ENCODE data around the gene LRIG2.

Gene LRIG2

GRCh38 chr1:113123737-113124136 is 50.7 kb downstream of the LRIG2 start:
- H3K4me1 ChIP-seq (ENCODE audit: control insufficient read depth in 5 of 5, insufficient read depth in 5 of 5, low read length in 5 of 5) = peaks cover 0 to 12% (median 4%) of the 10 kb centered on the region in 5 donors
- H3K27ac ChIP-seq (ENCODE audit: low read depth, low read length) = no peak overlapping the region
- no peaks in the 10 kb centered on the region for H3K27me3 ChIP-seq (ENCODE audit: control insufficient read depth in 5 of 5, insufficient read depth in 4 of 5, low read length in 5 of 5)
- H3K36me3 ChIP-seq (ENCODE audit: control insufficient read depth in 5 of 5, insufficient read depth in 5 of 5, low read length in 5 of 5) = peaks cover 45 to 83% (median 55%) of the 10 kb centered on the region in 5 donors
- H3K4me3 ChIP-seq (ENCODE audit: low read depth in 1 of 5, low read length in 5 of 5) = no peak overlapping the region
- H3K9me3 ChIP-seq (ENCODE audit: control insufficient read depth in 5 of 5, low read length in 5 of 5) = no peaks in the 10 kb centered on the region
- no peak overlapping the region for H3K9ac ChIP-seq (ENCODE audit: low read length in 5 of 5)

GRCh38 chr1:113124366-113124765 is 51.4 kb downstream of the LRIG2 start:
- H3K27me3 ChIP-seq (ENCODE audit: control insufficient read depth in 5 of 5, insufficient read depth in 4 of 5, low read length in 5 of 5) = no peaks in the 10 kb centered on the region
- H3K9ac ChIP-seq (ENCODE audit: low read length in 5 of 5) = no peak overlapping the region
- no peak overlapping the region for H3K4me3 ChIP-seq (ENCODE audit: low read depth in 1 of 5, low read length in 5 of 5)
- no peaks in the 10 kb centered on the region for H3K9me3 ChIP-seq (ENCODE audit: control insufficient read depth in 5 of 5, low read length in 5 of 5)
- no peak overlapping the region for H3K27ac ChIP-seq (ENCODE audit: low read depth, low read length)
- H3K4me1 ChIP-seq (ENCODE audit: control insufficient read depth in 5 of 5, insufficient read depth in 5 of 5, low read length in 5 of 5) = peaks cover 0 to 12% (median 4%) of the 10 kb centered on the region in 5 donors
- H3K36me3 ChIP-seq (ENCODE audit: control insufficient read depth in 5 of 5, insufficient read depth in 5 of 5, low read length in 5 of 5) = peaks cover 42 to 77% (median 48%) of the 10 kb centered on the region in 5 donors

DNA sequence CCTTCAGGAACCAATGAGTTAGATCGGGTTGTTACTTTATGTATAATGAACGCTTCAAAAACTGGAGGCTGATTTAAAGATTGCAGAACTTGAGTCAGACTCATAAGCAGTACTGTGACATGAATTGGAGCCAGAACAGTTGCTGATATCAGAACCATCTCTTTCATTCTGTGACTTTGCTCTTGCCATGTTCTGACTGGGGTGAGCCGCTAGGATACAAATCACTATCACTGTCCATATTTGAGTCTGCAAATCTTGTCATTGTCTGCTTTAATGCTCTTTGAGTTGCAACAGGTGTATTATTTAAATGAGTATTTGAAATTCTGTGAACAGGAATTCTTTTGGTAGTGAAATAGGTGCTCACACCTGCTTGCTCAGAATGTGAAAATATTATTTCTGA is 52.5 kb downstream of the LRIG2 start:
- H3K4me3 ChIP-seq (ENCODE audit: low read depth in 1 of 5, low read length in 5 of 5) = no peak overlapping the region
- no peak overlapping the region for H3K27ac ChIP-seq (ENCODE audit: low read depth, low read length)
- no peaks in the 10 kb centered on the region for H3K9me3 ChIP-seq (ENCODE audit: control insufficient read depth in 5 of 5, low read length in 5 of 5)
- no peak overlapping the region for H3K9ac ChIP-seq (ENCODE audit: low read length in 5 of 5)
- H3K4me1 ChIP-seq (ENCODE audit: control insufficient read depth in 5 of 5, insufficient read depth in 5 of 5, low read length in 5 of 5) = peaks cover 0 to 12% (median 4%) of the 10 kb centered on the region in 5 donors
- H3K27me3 ChIP-seq (ENCODE audit: control insufficient read depth in 5 of 5, insufficient read depth in 4 of 5, low read length in 5 of 5) = no peaks in the 10 kb centered on the region
- peaks cover 42 to 66% (median 45%) of the 10 kb centered on the region in 5 donors for H3K36me3 ChIP-seq (ENCODE audit: control insufficient read depth in 5 of 5, insufficient read depth in 5 of 5, low read length in 5 of 5)

DNA sequence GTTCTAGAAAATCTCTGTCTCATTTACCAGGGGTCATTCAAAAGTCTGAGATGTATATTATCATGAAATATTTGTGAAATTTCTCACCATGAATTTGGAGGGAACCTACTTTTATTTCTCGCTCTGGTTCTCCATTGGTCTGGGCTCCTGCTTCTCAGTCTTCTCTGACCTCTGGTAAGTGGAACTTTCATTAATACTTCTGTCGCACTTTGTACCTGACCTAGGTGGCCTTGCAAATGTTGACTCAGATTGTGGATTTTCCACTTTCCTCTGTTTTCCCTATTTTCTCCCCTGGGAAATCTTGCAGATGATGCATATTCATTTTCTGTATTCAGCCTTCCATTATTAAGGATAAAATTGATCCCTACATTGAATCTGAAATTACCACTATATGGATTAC is 53.2 kb downstream of the LRIG2 start:
- Histone ChIP-seq H3K4me3 (ENCODE audit: low read depth in 1 of 5, low read length in 5 of 5) (no peak overlapping the region), H3K4me1 (ENCODE audit: control insufficient read depth in 5 of 5, insufficient read depth in 5 of 5, low read length in 5 of 5) (peaks cover 0 to 12% (median 4%) of the 10 kb centered on the region in 5 donors), H3K9me3 (ENCODE audit: control insufficient read depth in 5 of 5, low read length in 5 of 5) (no peaks in the 10 kb centered on the region), H3K36me3 (ENCODE audit: control insufficient read depth in 5 of 5, insufficient read depth in 5 of 5, low read length in 5 of 5) (peaks cover 36 to 59% (median 42%) of the 10 kb centered on the region in 5 donors), H3K9ac (ENCODE audit: low read length in 5 of 5) (no peak overlapping the region), H3K27ac (ENCODE audit: low read depth, low read length) (no peak overlapping the region), H3K27me3 (ENCODE audit: control insufficient read depth in 5 of 5, insufficient read depth in 4 of 5, low read length in 5 of 5) (no peaks in the 10 kb centered on the region)

GRCh38 chr1:113128116-113128515 is 55.1 kb downstream of the LRIG2 start:
- Histone ChIP-seq H3K27me3 (ENCODE audit: control insufficient read depth in 5 of 5, insufficient read depth in 4 of 5, low read length in 5 of 5) (no peaks in the 10 kb centered on the region), H3K4me3 (ENCODE audit: low read depth in 1 of 5, low read length in 5 of 5) (no peak overlapping the region), H3K4me1 (ENCODE audit: control insufficient read depth in 5 of 5, insufficient read depth in 5 of 5, low read length in 5 of 5) (peaks cover 0 to 15% (median 4%) of the 10 kb centered on the region in 5 donors), H3K36me3 (ENCODE audit: control insufficient read depth in 5 of 5, insufficient read depth in 5 of 5, low read length in 5 of 5) (peaks cover 25 to 42% (median 35%) of the 10 kb centered on the region in 5 donors), H3K9ac (ENCODE audit: low read length in 5 of 5) (no peak overlapping the region), H3K9me3 (ENCODE audit: control insufficient read depth in 5 of 5, low read length in 5 of 5) (no peaks in the 10 kb centered on the region), H3K27ac (ENCODE audit: low read depth, low read length) (no peak overlapping the region)

DNA sequence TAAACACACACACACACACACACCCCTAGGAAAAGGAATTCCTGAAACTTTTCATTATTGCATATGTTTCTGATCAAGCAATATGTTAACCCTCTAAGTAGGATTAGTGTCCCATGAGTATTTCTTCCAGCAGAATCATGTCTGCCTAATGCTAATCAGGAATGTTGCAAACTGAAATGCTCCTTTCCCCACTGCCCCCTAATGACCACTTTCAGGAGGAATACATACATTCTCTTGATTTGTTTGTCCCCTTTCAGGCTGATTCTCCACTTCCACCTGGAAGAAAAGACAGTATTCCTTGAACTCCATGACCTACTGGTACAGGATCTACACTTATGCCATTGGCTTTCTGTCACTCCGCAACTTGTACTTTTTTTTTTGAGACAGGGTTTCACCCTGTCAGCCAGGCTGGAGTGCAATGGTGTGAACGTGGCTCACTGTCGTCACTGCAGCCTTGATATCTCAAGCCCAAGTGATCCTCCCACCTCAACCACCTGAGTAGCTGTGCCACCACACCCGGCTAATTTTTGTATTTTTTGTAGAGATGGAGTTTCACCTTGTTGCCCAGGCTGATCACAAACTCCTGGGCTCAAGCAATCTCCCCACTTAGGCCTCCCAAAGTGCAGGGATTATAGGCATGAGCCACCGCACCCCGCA is 56.7 kb downstream of the LRIG2 start:
- Histone ChIP-seq H3K9me3 (ENCODE audit: control insufficient read depth in 5 of 5, low read length in 5 of 5) (no peaks in the 10 kb centered on the region), H3K36me3 (ENCODE audit: control insufficient read depth in 5 of 5, insufficient read depth in 5 of 5, low read length in 5 of 5) (peaks cover 16 to 30% (median 25%) of the 10 kb centered on the region in 5 donors), H3K4me1 (ENCODE audit: control insufficient read depth in 5 of 5, insufficient read depth in 5 of 5, low read length in 5 of 5) (peaks cover 0 to 22% (median 6%) of the 10 kb centered on the region in 5 donors), H3K4me3 (ENCODE audit: low read depth in 1 of 5, low read length in 5 of 5) (no peak overlapping the region), H3K27ac (ENCODE audit: low read depth, low read length) (no peak overlapping the region), H3K9ac (ENCODE audit: low read length in 5 of 5) (no peak overlapping the region), H3K27me3 (ENCODE audit: control insufficient read depth in 5 of 5, insufficient read depth in 4 of 5, low read length in 5 of 5) (no peaks in the 10 kb centered on the region)

GRCh38 chr1:113133038-113133437 is 60.0 kb downstream of the LRIG2 start:
- H3K9ac ChIP-seq (ENCODE audit: low read length in 5 of 5) = no peak overlapping the region
- no peak overlapping the region for H3K27ac ChIP-seq (ENCODE audit: low read depth, low read length)
- peaks cover 0 to 19% (median 6%) of the 10 kb centered on the region in 5 donors for H3K4me1 ChIP-seq (ENCODE audit: control insufficient read depth in 5 of 5, insufficient read depth in 5 of 5, low read length in 5 of 5)
- no peaks in the 10 kb centered on the region for H3K27me3 ChIP-seq (ENCODE audit: control insufficient read depth in 5 of 5, insufficient read depth in 4 of 5, low read length in 5 of 5)
- H3K4me3 ChIP-seq (ENCODE audit: low read depth in 1 of 5, low read length in 5 of 5) = no peak overlapping the region
- no peaks in the 10 kb centered on the region for H3K9me3 ChIP-seq (ENCODE audit: control insufficient read depth in 5 of 5, low read length in 5 of 5)
- peaks cover 2 to 12% (median 4%) of the 10 kb centered on the region in 5 donors for H3K36me3 ChIP-seq (ENCODE audit: control insufficient read depth in 5 of 5, insufficient read depth in 5 of 5, low read length in 5 of 5)

DNA sequence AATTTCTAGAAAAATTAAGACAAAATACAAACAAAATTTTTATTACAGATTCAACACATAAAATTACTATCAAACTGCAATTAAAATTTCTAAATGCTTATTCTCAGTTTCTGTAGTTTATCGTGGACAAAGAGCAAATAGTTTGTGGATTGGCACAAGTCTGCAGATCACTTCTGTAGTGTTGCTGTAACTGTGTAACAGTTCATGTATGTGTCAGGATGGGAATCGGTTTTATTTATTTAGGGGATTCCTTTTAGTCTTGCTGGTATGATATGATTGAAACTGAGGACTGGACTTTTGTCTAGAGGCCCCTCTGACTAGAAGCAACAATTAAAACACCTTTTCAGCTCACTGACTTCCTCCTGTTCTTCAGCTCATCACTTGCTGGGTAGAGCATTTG is 60.8 kb downstream of the LRIG2 start:
- Histone ChIP-seq H3K4me1 (ENCODE audit: control insufficient read depth in 5 of 5, insufficient read depth in 5 of 5, low read length in 5 of 5) (peaks cover 0 to 19% (median 6%) of the 10 kb centered on the region in 5 donors), H3K27ac (ENCODE audit: low read depth, low read length) (peak overlapping the region; percentile 63), H3K4me3 (ENCODE audit: low read depth in 1 of 5, low read length in 5 of 5) (no peak overlapping the region), H3K27me3 (ENCODE audit: control insufficient read depth in 5 of 5, insufficient read depth in 4 of 5, low read length in 5 of 5) (no peaks in the 10 kb centered on the region), H3K9ac (ENCODE audit: low read length in 5 of 5) (no peak overlapping the region), H3K36me3 (ENCODE audit: control insufficient read depth in 5 of 5, insufficient read depth in 5 of 5, low read length in 5 of 5) (peaks cover 0 to 5% (median 4%) of the 10 kb centered on the region in 5 donors), H3K9me3 (ENCODE audit: control insufficient read depth in 5 of 5, low read length in 5 of 5) (no peaks in the 10 kb centered on the region)

- H3K27me3 ChIP-seq (ENCODE audit: control insufficient read depth in 5 of 5, insufficient read depth in 4 of 5, low read length in 5 of 5) = no peaks in the 10 kb centered on the region
- no peaks in the 10 kb centered on the region for H3K36me3 ChIP-seq (ENCODE audit: control insufficient read depth in 5 of 5, insufficient read depth in 5 of 5, low read length in 5 of 5)
- H3K9ac ChIP-seq (ENCODE audit: low read length in 5 of 5) = no peak overlapping the region
- no peak overlapping the region for H3K4me3 ChIP-seq (ENCODE audit: low read depth in 1 of 5, low read length in 5 of 5)
- H3K4me1 ChIP-seq (ENCODE audit: control insufficient read depth in 5 of 5, insufficient read depth in 5 of 5, low read length in 5 of 5) = peaks cover 0 to 19% (median 6%) of the 10 kb centered on the region in 5 donors
- H3K27ac ChIP-seq (ENCODE audit: low read depth, low read length) = no peak overlapping the region
- no peaks in the 10 kb centered on the region for H3K9me3 ChIP-seq (ENCODE audit: control insufficient read depth in 5 of 5, low read length in 5 of 5)
Measured at GRCh38 chr1:113135460-113135859, 62.5 kb downstream of the LRIG2 start.

DNA sequence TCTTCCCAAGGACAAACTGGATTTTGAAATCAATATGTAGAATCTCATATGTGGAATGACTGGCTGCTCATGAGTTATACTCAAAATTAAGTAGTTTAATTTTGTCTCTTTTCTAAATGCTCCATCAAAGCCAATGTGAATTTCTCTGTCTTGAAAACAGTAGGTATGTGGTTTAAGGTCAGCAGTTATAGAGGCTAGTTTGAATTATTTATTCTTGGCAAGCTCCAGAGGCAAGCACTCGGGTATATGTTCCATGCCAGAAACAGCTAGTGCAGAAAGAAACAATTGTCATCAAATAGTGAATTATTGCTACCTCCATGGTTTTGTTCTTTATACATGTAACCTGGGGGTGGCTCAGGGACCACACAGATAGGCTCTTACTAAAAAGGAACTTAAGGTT is 63.5 kb downstream of the LRIG2 start:
- H3K27ac ChIP-seq (ENCODE audit: low read depth, low read length) = no peak overlapping the region
- H3K9ac ChIP-seq (ENCODE audit: low read length in 5 of 5) = no peak overlapping the region
- H3K27me3 ChIP-seq (ENCODE audit: control insufficient read depth in 5 of 5, insufficient read depth in 4 of 5, low read length in 5 of 5) = no peaks in the 10 kb centered on the region
- H3K4me1 ChIP-seq (ENCODE audit: control insufficient read depth in 5 of 5, insufficient read depth in 5 of 5, low read length in 5 of 5) = peaks cover 0 to 30% (median 16%) of the 10 kb centered on the region in 5 donors
- no peak overlapping the region for H3K4me3 ChIP-seq (ENCODE audit: low read depth in 1 of 5, low read length in 5 of 5)
- no peaks in the 10 kb centered on the region for H3K9me3 ChIP-seq (ENCODE audit: control insufficient read depth in 5 of 5, low read length in 5 of 5)
- H3K36me3 ChIP-seq (ENCODE audit: control insufficient read depth in 5 of 5, insufficient read depth in 5 of 5, low read length in 5 of 5) = no peaks in the 10 kb centered on the region
